Activated CD4-positive, alpha-beta T cell treated with anti-CD3 and anti-CD28 coated beads, Interleukin-10, Interleukin-2, amounts not matched to agents 100 ng/mL and 50 ng/mL, durations not matched to agents 16 hours and 8 hours (primary cell): Measurements from ENCODE around the gene SH3PXD2B.
A peak's percentile ranks its signal among the peaks of the same experiment; 100 is the strongest.
"Not testable (repeated sequence)": the region's sequence is repeated elsewhere in the genome, so short reads cannot be mapped to it uniquely, and the experiment has no call there.

Experiments
- DNase-seq: peaks from one replicate; pipeline ENCODE4 v3.0.0-alpha.2; 2020

SH3PXD2B gene

DNA sequence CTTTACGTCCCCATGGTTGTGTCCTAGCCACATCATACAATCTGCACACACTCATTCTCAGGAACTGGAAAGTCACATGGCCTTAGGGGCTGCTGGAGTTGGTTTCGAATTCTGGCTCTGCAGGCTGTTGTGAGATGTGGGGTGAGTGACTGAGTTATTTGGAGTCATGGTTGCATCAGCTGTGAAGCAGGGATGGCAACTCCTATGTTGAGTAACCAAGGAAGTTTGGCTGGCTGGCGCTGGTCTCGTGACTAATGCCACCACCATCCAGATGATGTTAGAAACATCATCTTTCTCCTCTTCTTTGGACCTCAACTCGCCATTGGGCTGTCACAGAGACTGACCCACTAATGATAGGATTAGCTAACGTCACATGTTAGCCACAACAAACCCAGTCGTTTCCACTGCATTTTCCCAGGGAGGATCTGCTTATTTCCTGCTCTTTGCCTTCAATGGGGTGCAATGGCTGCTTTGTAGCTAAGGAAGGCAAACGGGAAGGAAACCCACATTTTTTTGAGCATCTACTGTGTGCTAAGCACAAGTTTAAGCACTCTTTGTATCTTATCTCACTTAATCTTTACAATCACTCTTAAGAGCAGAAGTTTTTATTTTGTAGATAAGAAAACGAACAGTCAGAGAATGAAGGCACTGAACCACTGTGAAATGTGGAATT lies 92.6 kb downstream of the SH3PXD2B start:
- peak; percentile 95 for DNase-seq

DNA sequence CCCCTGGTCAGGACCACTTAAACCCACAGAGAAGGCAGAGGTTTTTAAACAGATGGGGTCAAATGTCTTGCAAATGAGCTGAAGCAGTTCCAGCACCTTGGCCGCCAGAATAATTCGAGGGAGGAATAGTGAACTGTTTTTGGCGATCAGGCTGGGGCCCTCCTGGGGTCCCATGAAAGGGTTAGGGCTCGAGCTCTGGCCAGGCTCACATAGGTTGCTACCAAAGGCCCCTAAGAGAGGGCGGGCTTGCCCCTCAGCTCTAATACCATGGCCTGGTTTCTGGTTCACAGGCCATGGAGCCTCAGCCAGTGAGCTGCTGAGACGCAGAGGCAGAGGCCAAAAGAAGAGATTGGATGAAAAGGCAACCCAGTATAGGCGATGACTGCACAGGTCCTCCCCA lies 96.0 kb downstream of the SH3PXD2B start:
- no peak for DNase-seq

DNA sequence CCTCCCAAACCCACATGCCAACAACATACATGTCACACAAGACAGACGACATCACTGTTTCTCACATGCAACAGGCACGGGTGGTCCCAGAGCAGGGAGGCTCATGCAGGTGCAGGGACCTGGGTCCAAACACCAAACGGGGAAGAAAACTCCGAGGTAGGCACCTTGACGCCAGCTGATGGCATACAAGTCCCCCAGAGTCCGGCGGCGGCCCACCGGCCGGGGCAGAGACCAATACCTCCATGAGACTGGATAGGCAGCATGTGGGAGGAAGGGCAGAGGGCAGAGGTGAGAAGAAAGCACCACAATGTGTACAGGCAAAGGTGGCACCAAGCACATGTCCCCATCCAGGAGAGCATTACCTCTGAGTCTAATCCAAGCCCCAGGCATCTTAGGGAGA lies 97.8 kb downstream of the SH3PXD2B start:
- DNase-seq, result no peak

DNA sequence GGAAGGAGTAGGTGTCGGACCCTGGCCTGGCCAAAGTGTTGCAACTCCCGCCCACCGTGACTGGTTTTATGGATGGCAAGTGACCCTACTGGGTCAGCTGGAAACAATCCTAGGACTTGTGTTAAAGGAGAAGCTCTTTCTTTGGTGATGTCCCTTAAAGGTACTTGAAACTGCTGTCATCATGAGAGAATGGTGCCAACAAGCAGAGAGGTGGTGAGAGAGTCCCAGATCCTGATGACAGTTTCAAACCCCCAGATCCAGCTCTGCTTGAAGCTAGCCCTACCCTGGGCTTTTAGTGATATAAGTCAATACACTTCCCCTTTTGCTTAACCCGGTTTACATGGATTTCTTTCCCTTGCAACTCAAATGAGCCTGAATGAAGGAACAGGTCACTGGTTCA lies 98.3 kb downstream of the SH3PXD2B start:
- DNase-seq, result no peak

- no peak for DNase-seq
Observed at GRCh38 chr5:172353846-172354245, 100.5 kb downstream of the SH3PXD2B start.

- no peak for DNase-seq
Observed at GRCh38 chr5:172353271-172353812, 101.0 kb downstream of the SH3PXD2B start.

GRCh38 chr5:172352526-172352925 lies 101.8 kb downstream of the SH3PXD2B start:
- not testable (repeated sequence) for DNase-seq

DNA sequence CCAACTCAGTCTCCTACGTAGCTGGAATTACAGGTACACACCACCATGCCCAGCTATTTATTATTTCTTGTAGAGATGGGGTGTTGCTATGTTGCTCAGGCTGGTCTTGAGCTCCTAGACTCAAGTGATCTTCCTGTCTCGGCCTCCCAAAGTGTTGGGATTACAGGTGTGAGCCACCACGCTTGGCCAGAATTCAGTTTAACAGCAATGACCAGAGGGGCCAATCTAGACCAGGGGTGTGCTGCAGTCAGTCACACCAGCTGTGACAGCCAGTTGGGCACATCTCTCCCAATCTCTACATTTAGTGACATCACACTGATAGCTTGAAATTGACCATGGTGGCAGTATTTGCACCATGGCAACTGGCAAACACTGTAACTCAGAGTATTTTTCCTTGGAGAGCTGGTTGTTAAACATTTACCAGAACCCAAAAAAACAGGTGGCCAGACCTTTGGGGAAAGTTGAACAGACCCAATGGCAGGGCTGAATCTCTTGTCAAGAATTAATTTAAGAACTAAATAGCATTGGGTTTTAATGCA lies 103.0 kb downstream of the SH3PXD2B start:
- DNase-seq, result no peak

GRCh38 chr5:172350212-172351181 lies 103.8 kb downstream of the SH3PXD2B start:
- no peak for DNase-seq

DNA sequence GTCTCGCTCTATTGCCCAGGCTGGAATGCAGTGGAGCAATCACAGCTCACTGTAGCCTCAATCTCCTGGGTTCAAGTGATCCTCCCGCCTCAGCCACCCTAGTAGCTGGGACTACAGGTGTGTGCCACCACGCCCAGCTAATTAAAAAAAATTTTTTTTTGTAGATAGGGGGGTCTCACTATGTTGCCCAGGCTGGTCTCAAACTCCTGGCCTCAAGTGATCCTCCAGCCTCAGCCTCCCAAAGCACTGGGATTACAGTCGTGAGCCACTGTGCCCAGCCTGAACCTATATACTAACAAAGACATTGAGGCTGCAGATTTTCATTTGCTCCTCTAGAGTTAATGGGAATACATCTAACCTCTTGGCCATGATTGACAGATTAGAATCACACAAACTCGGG lies 105.6 kb downstream of the SH3PXD2B start:
- DNase-seq, result not testable (repeated sequence)

GRCh38 chr5:172348084-172348483 lies 106.2 kb downstream of the SH3PXD2B start:
- no peak for DNase-seq

DNA sequence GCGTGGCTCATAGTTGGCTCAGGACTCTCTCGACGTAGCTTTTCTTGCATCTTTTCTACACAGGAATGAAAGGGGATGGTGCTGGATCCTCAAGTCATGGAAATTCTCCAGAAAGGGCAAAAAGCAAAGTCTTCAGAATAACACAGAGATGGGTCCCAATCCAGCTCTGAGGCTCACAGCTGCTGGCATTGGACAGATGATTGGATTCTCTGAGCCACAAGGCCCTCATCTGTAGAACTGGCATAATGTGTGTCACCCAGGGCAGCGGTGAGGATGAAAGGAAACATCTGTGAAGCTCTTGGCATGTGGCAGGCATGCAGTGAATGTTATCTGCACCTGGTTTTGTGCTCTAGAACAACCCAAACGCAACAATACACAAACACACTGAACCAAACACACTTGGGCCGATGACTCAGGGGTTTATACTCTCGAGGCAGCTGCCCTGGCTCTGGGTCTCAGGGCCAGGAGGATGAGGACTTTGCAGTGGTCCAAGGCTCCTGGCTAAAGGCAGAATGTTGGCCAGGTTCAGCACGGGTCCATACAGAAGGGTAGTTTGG lies 106.8 kb downstream of the SH3PXD2B start:
- DNase-seq, result no peak

DNA sequence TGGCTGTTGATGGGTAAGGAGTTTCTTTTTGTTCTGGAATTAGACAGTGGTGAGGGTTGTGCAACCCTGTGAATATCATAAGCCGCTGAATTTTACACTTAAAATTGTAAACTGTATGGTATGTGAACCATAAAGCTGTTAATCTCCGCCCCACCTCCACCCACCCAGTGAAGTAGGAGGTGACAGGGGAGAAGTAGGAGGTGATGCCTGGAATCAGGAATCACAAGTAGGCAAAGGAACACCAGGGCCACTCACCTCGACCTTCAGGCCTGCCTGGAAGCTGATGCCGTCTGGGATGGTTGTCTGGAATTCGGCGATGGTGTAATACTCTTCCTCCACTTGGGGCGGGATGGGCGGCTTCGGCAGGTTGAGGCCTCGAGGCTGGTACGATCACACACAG lies 108.4 kb downstream of the SH3PXD2B start:
- DNase-seq, result no peak

DNA sequence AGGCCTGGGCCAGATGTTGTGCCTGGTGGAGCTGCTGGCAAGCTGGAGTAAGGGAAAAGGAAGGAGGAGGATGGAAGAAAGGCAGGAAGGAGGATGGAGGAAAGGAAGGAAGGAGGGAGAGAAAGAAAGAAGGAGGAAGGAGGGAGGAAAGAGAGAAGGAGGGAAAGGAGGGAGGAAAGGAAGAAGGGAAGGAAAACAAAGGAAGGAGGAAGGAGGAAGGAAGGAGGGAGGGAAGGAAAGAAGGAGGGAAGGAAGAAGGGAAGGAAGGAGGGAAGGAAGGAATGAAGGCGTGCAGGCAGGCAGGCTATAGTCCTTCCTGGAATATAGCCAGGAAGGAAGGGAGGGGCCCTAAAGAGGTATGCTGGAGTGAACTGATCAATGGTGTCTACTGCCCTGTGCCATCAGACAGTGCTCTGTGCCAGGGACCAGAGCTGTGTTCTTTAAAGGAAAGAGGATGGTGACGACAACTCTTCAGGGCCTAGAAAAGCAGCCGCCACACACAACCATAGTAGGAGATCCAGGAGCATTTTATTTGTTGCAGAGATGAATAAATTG lies 109.4 kb downstream of the SH3PXD2B start:
- no peak for DNase-seq

DNA sequence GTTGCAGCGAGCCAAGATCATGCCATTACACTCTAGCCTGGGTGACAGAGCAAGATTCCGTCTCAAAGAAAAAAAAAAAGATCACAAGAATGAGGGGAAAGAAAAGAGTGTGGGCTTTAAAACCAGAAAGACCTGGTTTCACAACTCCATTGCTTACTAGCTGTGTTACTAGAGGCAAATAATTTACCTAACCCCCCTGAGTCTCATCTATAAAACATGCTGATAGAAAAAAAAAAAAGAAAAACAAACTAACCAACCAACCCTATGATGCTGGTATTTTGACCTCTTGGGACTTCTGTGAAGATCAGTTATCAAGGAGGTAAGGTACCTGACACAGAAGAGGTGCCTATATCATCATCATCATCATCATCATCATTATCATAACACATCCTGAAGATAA lies 110.6 kb downstream of the SH3PXD2B start:
- DNase-seq, result no peak

DNA sequence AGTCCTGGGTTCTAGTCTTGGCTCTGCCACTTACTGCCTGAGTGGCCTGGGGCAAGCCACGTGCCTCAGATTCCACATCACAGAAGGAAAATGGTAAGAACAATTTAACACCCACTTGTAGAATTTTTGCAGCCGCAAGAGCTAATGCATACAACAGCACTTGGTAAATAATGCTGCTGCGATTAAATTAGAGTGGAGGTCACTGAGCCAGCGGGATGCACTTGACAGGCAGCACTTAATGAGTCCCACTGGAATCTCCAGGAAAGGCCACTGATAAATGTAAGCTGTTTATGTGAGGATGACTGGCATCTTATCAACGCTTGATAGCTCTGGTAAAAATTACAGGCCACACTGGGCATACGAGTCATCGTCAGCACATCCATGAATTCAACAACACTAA lies 111.4 kb downstream of the SH3PXD2B start:
- DNase-seq, result no peak

- no peak for DNase-seq
Observed at GRCh38 chr5:172339264-172340180, 114.8 kb downstream of the SH3PXD2B start.

GRCh38 chr5:172336676-172337285 lies 117.5 kb downstream of the SH3PXD2B start:
- DNase-seq, result no peak

- no peak for DNase-seq
Observed at GRCh38 chr5:172336264-172336663, 118.1 kb downstream of the SH3PXD2B start.

DNA sequence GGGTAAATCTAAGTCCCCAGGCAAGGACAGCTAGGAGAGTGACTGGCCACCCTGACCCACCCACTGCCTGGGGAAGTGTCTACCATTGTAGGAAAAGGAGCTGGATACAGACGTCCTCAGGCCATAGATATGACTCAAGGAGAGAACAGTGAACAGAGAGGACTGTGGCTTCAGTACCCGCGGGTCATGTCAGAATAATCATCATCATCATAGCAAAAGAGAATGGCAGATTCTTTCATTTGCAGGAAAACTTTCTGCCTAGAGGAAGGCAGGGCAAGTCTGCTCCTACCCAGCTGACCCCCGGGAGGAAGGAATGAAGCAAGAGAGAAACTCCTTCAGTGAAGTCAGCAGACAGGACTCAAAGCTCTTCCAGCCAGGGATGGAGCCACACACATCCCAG lies 118.6 kb downstream of the SH3PXD2B start:
- DNase-seq, result no peak

DNA sequence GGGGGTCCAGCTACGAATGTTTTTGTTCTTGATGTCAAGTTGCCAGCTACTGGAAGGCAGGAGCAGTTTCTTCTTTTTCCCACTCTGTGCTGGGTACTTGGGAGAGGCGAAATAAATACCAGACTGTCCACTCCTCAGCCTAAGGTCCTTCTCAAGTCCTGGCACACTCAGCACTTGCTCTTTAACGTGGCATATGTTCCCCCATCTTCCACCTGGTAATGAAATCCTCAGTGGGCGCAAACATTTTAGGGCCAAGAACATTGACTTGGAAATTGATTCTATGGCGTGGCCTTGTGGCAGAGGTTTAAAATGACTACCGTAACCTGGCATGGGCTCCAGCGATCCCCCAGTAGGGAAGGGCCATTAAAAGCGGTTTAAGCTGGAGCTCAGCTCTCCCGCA lies 119.7 kb downstream of the SH3PXD2B start:
- no peak for DNase-seq
